ENCODE results near the gene ELANE.
A peak's percentile ranks its signal among the peaks of the same experiment; 100 is the strongest.

The ELANE gene

DNA sequence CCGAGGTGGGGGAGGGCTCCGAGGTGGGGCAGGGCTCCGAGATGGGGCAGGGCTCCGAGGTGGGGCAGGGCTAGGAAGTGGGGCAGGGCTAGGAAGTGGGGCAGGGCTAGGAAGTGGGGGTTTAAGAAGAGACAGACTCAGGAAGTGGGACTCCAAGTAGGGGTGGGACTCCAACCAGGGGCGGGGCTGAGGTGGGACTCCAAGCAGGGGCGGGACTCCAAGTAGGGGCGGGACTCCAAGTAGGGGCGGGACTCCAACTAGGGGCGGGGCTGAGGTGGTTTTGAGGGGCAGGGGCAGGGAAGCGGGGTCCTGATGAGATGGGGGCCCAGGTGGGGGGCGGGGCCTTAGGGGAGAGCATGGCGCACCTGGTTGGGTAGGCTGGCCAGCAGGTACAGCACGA, 21.0 kb downstream of the ELANE start:
- Histone ChIP-seq H3K27me3 (ENCODE audit: insufficient read depth, poor library complexity, severe bottlenecking) (no peaks in the 10 kb centered on the region), H3K4me3 (replicated peaks; ENCODE audit: insufficient read depth, low read length) (no peak overlapping the region), H3K27ac (replicated peaks) (no peak overlapping the region)
- TF ChIP-seq SPI1 (IDR thresholded peaks at IDR 0.05; ENCODE audit: borderline replicate concordance, low read depth): no peak
- TF ChIP-seq, protein P1, sequence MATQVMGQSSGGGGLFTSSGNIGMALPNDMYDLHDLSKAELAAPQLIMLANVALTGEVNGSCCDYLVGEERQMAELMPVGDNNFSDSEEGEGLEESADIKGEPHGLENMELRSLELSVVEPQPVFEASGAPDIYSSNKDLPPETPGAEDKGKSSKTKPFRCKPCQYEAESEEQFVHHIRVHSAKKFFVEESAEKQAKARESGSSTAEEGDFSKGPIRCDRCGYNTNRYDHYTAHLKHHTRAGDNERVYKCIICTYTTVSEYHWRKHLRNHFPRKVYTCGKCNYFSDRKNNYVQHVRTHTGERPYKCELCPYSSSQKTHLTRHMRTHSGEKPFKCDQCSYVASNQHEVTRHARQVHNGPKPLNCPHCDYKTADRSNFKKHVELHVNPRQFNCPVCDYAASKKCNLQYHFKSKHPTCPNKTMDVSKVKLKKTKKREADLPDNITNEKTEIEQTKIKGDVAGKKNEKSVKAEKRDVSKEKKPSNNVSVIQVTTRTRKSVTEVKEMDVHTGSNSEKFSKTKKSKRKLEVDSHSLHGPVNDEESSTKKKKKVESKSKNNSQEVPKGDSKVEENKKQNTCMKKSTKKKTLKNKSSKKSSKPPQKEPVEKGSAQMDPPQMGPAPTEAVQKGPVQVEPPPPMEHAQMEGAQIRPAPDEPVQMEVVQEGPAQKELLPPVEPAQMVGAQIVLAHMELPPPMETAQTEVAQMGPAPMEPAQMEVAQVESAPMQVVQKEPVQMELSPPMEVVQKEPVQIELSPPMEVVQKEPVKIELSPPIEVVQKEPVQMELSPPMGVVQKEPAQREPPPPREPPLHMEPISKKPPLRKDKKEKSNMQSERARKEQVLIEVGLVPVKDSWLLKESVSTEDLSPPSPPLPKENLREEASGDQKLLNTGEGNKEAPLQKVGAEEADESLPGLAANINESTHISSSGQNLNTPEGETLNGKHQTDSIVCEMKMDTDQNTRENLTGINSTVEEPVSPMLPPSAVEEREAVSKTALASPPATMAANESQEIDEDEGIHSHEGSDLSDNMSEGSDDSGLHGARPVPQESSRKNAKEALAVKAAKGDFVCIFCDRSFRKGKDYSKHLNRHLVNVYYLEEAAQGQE (IDR thresholded peaks at IDR 0.05; ENCODE audit: insufficient replicate concordance, low read depth): no peak
- TF ChIP-seq, protein P2, sequence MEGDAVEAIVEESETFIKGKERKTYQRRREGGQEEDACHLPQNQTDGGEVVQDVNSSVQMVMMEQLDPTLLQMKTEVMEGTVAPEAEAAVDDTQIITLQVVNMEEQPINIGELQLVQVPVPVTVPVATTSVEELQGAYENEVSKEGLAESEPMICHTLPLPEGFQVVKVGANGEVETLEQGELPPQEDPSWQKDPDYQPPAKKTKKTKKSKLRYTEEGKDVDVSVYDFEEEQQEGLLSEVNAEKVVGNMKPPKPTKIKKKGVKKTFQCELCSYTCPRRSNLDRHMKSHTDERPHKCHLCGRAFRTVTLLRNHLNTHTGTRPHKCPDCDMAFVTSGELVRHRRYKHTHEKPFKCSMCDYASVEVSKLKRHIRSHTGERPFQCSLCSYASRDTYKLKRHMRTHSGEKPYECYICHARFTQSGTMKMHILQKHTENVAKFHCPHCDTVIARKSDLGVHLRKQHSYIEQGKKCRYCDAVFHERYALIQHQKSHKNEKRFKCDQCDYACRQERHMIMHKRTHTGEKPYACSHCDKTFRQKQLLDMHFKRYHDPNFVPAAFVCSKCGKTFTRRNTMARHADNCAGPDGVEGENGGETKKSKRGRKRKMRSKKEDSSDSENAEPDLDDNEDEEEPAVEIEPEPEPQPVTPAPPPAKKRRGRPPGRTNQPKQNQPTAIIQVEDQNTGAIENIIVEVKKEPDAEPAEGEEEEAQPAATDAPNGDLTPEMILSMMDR (IDR thresholded peaks at IDR 0.05; ENCODE audit: insufficient read depth, low read length): no peak
- no peak for TF ChIP-seq GABPA (IDR thresholded peaks at IDR 0.05; ENCODE audit: low read depth)
- TF ChIP-seq POLR2AphosphoS5 (IDR thresholded peaks at IDR 0.05; ENCODE audit: low read depth): no peak
- peak in 1 of 2 experiments; percentile 23 for DNase-seq (ENCODE audit: low read depth in 1 of 2, low spot score in 1 of 2)

DNA sequence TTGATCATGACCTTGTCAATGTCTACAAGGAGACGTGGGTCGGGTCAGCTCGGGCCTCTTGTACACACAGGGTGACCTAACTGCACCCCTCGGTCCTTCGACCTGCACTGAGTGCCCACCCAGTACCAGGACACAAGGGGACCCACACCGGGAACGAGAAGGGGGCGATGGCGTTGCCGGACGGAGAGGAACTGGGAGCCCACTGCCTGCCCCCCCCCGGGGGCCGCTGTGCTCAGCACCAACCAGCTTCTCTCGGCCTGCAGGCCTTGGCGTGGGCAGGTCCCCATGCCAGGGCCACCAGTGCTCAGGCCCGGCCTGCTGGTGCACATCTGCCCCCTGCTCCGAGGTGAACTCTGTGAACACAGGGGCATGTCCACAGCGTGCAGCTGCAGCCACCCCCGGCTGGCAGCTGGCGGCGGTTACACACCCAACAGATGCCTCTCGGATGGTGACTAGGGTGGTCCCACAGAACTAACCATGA, 21.5 kb downstream of the ELANE start:
- no peak for DNase-seq (ENCODE audit: low read depth in 1 of 2, low spot score in 1 of 2)
- no peak overlapping the region for H3K4me3 ChIP-seq (replicated peaks; ENCODE audit: insufficient read depth, low read length)
- H3K27me3 ChIP-seq (ENCODE audit: insufficient read depth, poor library complexity, severe bottlenecking): no peaks in the 10 kb centered on the region
- TF ChIP-seq, protein P2 (IDR thresholded peaks at IDR 0.05; ENCODE audit: insufficient read depth, low read length): no peak
- no peak for TF ChIP-seq SPI1 (IDR thresholded peaks at IDR 0.05; ENCODE audit: borderline replicate concordance, low read depth)
- no peak for TF ChIP-seq POLR2AphosphoS5 (IDR thresholded peaks at IDR 0.05; ENCODE audit: low read depth)
- TF ChIP-seq, protein P1 (IDR thresholded peaks at IDR 0.05; ENCODE audit: insufficient replicate concordance, low read depth): no peak
- no peak for TF ChIP-seq GABPA (IDR thresholded peaks at IDR 0.05; ENCODE audit: low read depth)
- H3K27ac ChIP-seq (replicated peaks): no peak overlapping the region

DNA sequence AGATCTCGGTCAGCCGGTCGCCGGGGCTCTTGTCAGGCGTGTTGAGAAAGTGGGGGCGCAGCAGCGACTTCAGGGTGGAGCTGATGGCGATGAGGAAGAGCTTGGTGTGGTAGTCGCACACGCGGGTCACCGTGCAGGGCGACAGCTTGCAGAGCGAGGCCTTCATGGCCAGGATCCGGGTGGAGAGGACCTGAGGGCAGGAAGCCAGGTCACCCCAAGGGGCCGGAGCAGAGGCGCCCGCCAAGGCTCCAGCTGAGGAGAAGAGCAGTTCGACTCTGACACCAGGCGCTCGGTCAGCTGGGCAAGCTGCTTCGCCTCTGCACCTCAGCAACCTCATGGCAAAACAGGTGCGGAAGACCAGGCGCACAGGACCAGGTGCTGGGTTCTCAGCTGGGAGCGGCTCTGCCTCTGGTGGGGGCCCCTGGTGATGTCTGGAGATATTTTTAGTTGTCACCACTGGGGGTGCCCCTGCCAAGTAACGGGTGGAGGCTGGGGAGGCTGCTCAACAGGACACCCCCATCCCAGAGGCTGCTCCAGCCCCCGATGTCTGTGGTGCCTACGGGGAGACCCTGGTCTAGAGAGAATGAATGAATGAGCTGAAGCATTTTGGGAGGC, 23.3 kb downstream of the ELANE start:
- no peaks in the 10 kb centered on the region for H3K27me3 ChIP-seq (ENCODE audit: insufficient read depth, poor library complexity, severe bottlenecking)
- no peak overlapping the region for H3K4me3 ChIP-seq (replicated peaks; ENCODE audit: insufficient read depth, low read length)
- H3K27ac ChIP-seq (replicated peaks): no peak overlapping the region
- TF ChIP-seq GABPA (IDR thresholded peaks at IDR 0.05; ENCODE audit: low read depth): no peak
- TF ChIP-seq, protein P1 (IDR thresholded peaks at IDR 0.05; ENCODE audit: insufficient replicate concordance, low read depth): no peak
- no peak for TF ChIP-seq POLR2AphosphoS5 (IDR thresholded peaks at IDR 0.05; ENCODE audit: low read depth)
- TF ChIP-seq SPI1 (IDR thresholded peaks at IDR 0.05; ENCODE audit: borderline replicate concordance, low read depth): no peak
- TF ChIP-seq, protein P2 (IDR thresholded peaks at IDR 0.05; ENCODE audit: insufficient read depth, low read length): no peak
- DNase-seq (ENCODE audit: low read depth in 1 of 2, low spot score in 1 of 2): no peak
